ENCODE data around the gene SPR.
"Not testable (repeated sequence)": the region's sequence is repeated elsewhere in the genome, so short reads cannot be mapped to it uniquely, and the experiment has no call there.

Gene SPR

DNA sequence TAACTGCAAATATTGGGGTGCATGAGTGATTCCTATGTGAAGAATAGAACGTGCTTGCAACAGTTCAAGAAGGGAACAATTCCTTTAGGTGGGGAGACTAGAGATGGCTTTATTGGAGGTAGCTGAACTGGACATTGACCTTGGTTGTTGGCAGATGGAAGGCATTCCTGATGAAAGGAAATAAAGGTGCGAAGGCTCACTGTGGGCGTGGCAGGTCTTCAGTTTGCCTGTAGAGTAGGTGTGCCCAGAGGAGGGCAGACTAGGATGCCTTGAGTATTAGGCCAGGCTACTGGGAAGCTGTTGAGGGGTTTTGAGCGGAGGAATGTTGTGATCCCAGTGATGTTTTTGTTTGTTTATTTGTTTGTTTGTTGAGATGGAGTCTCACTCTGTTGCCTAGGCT lies 2.8 kb downstream of the SPR start:
- no peak for DNase-seq

- DNase-seq: no peak
These were observed 4.0 kb downstream of the SPR start for GRCh38 chr2:72891091-72891818.

DNA sequence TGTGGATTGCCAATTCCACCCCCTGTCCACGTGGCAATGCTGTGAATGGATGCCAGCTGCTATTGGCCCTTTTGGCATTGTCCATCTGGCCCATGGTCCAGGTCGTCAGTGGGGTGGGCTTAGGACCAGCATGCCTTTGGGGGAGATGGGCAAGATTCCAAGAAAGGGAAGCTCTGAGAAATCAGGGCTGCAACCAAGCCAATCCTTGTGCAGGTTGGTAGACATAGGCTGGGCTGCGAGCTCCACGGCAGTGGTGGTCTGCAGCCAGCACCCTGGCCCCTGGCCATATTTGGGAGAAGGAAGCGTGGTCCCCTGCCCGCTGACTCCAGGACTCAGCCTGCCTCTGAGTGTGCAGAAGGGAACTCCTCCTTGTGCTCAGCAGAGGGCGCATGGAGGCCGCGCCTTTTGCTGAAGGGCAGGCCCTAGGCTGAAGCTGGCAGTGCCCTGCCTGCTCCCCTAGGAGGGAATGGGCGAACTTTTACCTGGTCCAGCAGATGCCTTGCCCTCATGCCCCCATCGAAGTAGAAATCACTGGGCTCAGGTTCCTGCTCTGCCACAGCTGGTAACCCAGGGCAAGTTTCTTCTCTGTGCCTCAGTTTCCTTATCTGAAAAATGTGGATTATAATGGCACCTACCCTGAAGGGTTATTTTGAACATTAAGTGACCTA lies 5.4 kb downstream of the SPR start:
- peak; percentile 62 to 68 for DNase-seq

DNA sequence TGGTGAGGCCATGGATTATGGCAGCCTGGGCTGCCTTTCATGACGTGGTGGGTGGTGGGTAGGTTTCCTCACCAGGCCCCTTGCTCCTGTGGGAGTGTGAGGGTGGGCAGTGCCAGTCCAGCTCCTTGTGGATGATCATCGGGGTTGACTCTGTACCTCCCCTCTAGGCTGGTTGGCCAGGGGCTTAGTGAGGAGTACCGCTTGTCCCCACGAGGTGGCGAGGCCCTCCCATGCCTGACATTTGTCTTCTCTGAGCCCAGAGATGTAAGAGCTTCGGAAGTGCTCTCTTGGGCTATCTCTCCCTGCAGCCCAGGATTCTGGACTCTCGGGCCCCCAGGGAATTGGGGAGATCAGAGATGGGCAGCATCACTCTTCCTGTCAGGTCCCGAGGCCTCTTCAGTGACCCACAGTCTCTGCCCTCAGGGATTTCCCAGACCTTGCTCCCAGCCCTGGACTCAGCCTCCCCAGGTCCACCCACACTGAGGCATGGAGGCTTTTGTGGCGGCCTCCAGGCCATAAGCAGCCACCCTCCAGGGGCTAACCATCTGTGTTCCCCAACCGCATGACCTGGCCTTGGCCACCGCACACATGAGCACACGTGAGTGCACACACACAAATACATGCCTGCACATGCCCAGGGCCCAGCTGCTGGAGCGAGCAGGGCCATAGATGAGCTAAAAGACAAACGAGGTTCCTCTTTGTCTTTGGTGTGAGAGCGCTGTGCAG lies 6.5 kb downstream of the SPR start:
- DNase-seq: peak; percentile 37 to 64

- DNase-seq: no peak
These were observed 7.3 kb downstream of the SPR start for GRCh38 chr2:72894514-72894913.

- no peak for DNase-seq
These were observed 7.9 kb downstream of the SPR start for GRCh38 chr2:72895154-72895553.

GRCh38 chr2:72895759-72896281 lies 8.6 kb downstream of the SPR start:
- DNase-seq: no peak

DNA sequence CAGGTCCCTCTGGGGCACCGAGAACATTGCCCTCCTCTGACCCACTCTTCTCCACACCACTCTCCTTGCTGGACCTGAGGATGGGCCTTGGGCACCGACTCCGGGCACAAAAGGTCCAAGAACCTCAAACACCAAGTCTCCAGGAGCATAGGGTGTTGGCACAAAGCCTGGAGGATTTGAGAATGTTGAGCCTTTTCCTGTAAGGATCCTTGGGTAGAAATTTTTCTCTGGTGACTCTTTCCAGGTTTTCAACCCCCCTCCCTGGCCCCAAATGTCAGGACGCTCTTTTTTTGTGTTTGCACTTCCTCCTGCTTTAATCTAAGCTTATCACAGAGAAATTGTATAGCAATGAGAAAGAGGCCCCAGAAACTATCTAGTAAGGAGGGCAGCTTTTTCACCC lies 9.2 kb downstream of the SPR start:
- DNase-seq: no peak

- DNase-seq: no peak
These were observed 10.8 kb downstream of the SPR start for GRCh38 chr2:72897785-72898584.

GRCh38 chr2:72898585-72898906 lies 11.3 kb downstream of the SPR start:
- no peak for DNase-seq

DNA sequence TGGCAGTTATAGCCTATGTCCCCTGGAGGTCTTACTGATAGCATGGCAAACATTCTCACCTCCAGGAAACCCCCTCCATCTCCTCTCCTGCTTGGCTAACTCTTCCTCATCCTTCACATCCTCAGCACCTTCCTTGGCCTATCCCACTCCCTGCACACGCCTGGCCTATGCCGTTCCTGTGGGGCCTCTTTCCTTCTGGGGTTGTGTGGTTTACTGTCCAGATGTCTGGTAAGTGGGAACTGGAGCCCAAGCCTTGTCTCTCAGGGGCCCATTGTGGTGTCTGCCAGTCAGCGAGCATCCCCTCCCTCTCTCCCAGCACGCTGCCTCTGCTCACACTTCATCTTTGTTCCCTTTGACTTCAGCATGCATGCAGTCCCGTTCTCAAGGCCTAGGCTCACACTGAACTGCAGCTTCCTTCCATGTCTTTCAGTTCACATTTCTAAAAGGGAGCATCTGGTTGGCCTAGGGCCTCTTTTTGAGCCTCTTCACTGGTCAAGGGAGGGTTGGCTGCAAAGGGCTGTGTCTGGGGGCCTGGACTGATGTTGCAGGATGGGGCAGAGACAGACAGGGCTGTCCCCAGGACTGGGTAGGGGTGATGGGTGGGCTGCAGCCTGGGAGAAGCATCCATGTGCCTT lies 13.1 kb downstream of the SPR start:
- no peak for DNase-seq

GRCh38 chr2:72901426-72901825 lies 14.2 kb downstream of the SPR start:
- no peak for DNase-seq

DNA sequence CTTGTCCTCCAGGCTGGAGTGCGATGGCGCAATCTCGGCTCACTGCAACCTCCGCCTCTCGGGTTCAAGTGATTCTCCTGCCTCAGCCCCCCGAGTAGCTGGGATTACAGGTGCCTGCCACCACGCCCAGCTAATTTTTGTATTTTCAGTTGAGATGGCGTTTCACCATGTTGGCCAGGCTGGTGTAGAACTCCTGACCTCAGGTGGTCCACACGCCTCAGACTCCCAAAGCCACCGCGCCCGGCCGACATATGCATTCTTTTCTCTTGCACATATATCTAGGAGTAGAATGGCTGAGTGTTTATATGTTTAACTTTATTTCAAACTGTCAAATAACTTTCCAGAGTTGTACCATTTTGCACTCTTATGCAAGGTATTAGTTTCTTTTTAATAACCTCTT lies 20.2 kb downstream of the SPR start:
- DNase-seq: not testable (repeated sequence)

GRCh38 chr2:72908741-72909140 lies 21.5 kb downstream of the SPR start:
- DNase-seq: no peak

- no peak for DNase-seq
These were observed 24.0 kb downstream of the SPR start for GRCh38 chr2:72911256-72911655.

DNA sequence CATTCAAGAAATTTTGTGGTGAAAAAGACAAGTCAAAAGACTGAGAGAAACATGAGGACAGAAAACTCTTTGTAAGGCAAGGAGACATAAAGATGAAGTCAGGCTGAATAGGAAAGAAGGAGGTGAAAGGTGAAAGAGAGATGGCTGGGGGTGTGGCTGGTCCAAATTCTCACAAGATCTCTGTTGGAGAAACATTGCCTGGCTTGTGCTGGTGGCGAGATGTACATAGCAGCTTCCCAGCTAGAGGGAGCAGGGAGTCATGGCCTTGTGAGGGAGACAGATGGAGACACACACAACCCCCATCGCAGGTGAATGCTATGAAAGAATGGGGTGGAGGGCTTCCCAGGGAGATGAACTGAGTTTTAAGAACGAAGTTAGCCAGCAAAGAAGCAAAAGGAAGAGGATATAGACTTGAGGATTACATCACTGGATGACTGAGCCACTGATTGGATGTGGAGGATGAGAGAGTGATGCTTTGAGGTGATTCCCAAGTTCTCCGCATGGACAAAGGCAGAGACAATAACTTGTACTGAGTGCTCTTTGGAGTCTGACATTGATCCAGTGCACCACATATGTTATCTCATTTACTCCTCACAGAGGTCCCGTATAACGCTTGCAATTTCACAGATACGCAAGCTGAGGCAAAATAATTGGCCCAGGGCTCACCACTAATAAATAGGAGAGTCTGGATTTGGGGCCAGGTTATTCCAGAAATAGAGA lies 26.4 kb downstream of the SPR start:
- DNase-seq: no peak

- DNase-seq: no peak
These were observed 27.0 kb downstream of the SPR start for GRCh38 chr2:72914206-72914559.

- DNase-seq: no peak
These were observed 27.5 kb downstream of the SPR start for GRCh38 chr2:72914589-72915319.

GRCh38 chr2:72915320-72915906 lies 28.2 kb downstream of the SPR start:
- DNase-seq: no peak

- DNase-seq: peak; percentile 45 to 64
These were observed 28.9 kb downstream of the SPR start for GRCh38 chr2:72915907-72916742.
